Peyer's patch (tissue), 4 donors: ENCODE measurements around the gene BCL2L12. TPM values are rescaled to one million over a fixed set of nuclear protein-coding genes. Genes with fewer than 3 reads are reported as not detected.
"Not testable (repeated sequence)": the region's sequence is repeated elsewhere in the genome, so short reads cannot be mapped to it uniquely, and the experiment has no call there.

Source experiments
- DNase-seq, 3 donors: peaks; one replicate each; pipeline ENCODE4 v3.0.0-alpha.2; 2017 to 2019
- H3K27ac ChIP-seq, 4 donors: fragments of 200-600 bp; sonication (generic); one replicate each; pipeline ENCODE4 v1.5.1; 2016 to 2019
- H3K27me3 ChIP-seq, 2 donors: fragments of 200-600 bp; sonication (generic); one replicate each; pipeline ENCODE4 v1.5.1; 2019
- H3K36me3 ChIP-seq, 3 donors: fragments of 200-600 bp; sonication (generic); one replicate each; pipeline ENCODE4 v1.5.1; 2016 to 2019
- H3K4me1 ChIP-seq, 4 donors: fragments of 200-600 bp; sonication (generic); one replicate each; pipeline ENCODE4 v1.5.1; 2016 to 2019
- H3K4me3 ChIP-seq, 4 donors: fragments of 200-600 bp; sonication (generic); 1 replicate in 3 of 4; 2 replicates in 1 of 4; pipeline ENCODE4 v1.5.1; 2016 to 2019; ENCODE audit warnings: mild to moderate bottlenecking in 1 of 4
- H3K9me3 ChIP-seq, 4 donors: fragments of 200-600 bp; sonication (generic); one replicate each; pipeline ENCODE4 v1.5.1; 2016 to 2019; ENCODE audit warnings: mild to moderate bottlenecking in 1 of 4
- POLR2A ChIP-seq, 2 donors: fragments of 450-650 bp; IDR thresholded peaks; one replicate each; pipeline ENCODE4 v1.5.1; 2017; ENCODE audit warnings: antibody characterized with exemption in 2 of 2, mild to moderate bottlenecking in 2 of 2, moderate library complexity in 2 of 2
- total RNA-seq, 4 donors: library from RNA; depleted of rRNA; stranded (reverse); fragments of >200 nt; gene quantifications; one replicate each; pipeline ENCODE4 v1.1.0, GENCODE V29; 2016
- TF ChIP-seq, protein P1 (sequence below), 6 experiments: fragments of 450-650 bp in 4 of 6; fragments of 200-600 bp in 2 of 6; sonication (generic) in 1 of 6; IDR thresholded peaks; one replicate each; pipeline ENCODE4 v1.5.1; 2017 to 2019; ENCODE audit warnings: antibody characterized with exemption in 6 of 6, mild to moderate bottlenecking in 3 of 6, moderate library complexity in 1 of 6

BCL2L12 gene
- total RNA-seq, 4 donors from 2014 or later, result 5.3 to 28.9 (median 12.2) TPM

DNA sequence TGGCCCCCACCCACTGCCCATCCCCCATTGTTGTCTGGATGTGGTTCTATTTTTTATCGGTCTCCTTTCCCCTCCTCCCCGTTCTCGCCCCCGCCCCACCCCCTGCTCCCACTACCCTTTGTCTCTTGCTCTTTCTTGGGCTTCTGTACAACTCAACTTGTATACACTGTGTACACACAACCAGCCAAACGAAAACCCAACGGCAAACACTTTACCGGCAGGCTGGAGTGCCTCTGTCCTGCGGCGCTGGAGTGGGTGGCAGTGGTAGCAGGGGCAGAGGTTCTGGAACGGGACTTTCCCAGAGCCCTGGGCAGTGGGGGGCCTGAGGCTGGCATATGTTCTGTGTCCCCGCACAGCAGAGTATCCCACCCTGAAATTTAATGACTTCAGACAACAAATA lies 39.5 kb upstream of the BCL2L12 start:
- Histone ChIP-seq H3K4me3 (no peak overlapping the region), H3K27me3 (no peaks in the 10 kb centered on the region), H3K4me1 (peaks cover 0 to 6% (median 0%) of the 10 kb centered on the region in 4 donors), H3K27ac (no peak overlapping the region), H3K9me3 (no peaks in the 10 kb centered on the region), H3K36me3 (peaks cover 0 to 33% (median 0%) of the 10 kb centered on the region in 3 donors)
- no peak for DNase-seq
- TF ChIP-seq, protein P1, sequence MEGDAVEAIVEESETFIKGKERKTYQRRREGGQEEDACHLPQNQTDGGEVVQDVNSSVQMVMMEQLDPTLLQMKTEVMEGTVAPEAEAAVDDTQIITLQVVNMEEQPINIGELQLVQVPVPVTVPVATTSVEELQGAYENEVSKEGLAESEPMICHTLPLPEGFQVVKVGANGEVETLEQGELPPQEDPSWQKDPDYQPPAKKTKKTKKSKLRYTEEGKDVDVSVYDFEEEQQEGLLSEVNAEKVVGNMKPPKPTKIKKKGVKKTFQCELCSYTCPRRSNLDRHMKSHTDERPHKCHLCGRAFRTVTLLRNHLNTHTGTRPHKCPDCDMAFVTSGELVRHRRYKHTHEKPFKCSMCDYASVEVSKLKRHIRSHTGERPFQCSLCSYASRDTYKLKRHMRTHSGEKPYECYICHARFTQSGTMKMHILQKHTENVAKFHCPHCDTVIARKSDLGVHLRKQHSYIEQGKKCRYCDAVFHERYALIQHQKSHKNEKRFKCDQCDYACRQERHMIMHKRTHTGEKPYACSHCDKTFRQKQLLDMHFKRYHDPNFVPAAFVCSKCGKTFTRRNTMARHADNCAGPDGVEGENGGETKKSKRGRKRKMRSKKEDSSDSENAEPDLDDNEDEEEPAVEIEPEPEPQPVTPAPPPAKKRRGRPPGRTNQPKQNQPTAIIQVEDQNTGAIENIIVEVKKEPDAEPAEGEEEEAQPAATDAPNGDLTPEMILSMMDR (IDR thresholded peaks at IDR 0.05), result no peak
- no peak for TF ChIP-seq POLR2A (IDR thresholded peaks at IDR 0.05)

- Histone ChIP-seq H3K9me3 (no peaks in the 10 kb centered on the region), H3K36me3 (peaks cover 0 to 19% (median 0%) of the 10 kb centered on the region in 3 donors), H3K4me3 (no peak overlapping the region), H3K4me1 (peaks cover 0 to 6% (median 0%) of the 10 kb centered on the region in 4 donors), H3K27me3 (no peaks in the 10 kb centered on the region), H3K27ac (no peak overlapping the region)
- no peak for DNase-seq
- no peak for TF ChIP-seq POLR2A (IDR thresholded peaks at IDR 0.05)
- TF ChIP-seq, protein P1 (IDR thresholded peaks at IDR 0.05), result no peak
These were observed 36.1 kb upstream of the BCL2L12 start for GRCh38 chr19:49629659-49630058.

DNA sequence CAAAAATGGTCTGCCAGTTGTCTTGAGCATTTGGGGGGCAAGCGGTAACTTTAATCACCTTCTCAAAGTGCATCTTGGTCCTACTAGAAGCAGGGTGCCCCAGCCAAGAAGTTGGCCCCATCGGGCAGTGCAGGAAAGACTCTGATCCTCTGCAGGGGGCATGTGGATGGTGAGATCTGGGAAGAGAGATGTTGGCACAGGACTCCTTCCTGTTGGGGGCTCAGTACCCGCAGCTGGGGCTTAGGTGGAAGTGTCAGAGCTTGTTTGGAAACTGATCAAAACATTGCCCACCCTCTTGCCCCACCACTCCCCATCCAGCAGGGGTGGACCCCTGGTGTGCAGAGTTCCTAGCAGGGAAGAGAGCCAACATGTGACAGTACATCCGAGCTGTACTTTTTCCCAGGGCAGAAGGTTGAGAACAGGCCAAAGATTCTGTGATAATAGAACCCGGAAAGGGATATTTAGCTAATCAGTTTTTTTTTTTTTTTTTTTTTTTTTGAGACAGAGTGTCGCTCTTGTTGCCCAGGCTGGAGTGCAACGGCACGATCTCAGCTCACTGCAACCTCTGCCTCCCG lies 34.6 kb upstream of the BCL2L12 start:
- Histone ChIP-seq H3K9me3 (no peaks in the 10 kb centered on the region), H3K36me3 (peaks cover 0 to 7% (median 0%) of the 10 kb centered on the region in 3 donors), H3K4me3 (no peak overlapping the region), H3K27me3 (no peaks in the 10 kb centered on the region), H3K27ac (no peak overlapping the region), H3K4me1 (peaks cover 0 to 6% (median 0%) of the 10 kb centered on the region in 4 donors)
- TF ChIP-seq, protein P1 (IDR thresholded peaks at IDR 0.05), result no peak
- no peak for TF ChIP-seq POLR2A (IDR thresholded peaks at IDR 0.05)
- no peak for DNase-seq

DNA sequence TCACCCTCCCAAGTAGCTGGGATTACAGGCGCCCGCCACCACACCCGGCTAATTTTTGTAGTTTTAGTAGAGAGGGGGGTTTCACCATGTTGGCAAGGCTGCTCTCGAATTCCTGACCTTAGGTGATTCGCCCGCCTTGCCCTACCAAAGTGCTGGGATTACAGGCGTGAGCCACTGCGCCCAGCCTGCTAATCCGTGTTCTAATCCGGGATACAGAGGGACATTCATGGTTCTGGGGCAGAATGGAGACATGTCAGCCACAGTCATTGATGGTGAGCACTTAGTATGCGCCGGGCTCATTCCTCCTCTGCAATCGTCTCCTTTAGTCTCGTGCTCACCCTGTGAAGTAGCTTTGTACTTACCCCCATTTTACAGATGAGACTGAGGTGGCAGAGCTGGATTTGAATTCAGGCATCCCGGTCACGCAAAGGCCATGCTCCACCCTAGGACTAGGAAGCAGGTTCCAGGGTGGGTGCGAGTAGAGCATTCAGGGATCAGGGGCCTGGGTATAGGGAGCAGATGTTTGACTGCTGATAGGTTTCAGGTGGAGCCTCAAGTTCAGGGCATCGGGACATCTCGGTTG lies 34.0 kb upstream of the BCL2L12 start:
- peaks cover 0 to under 1% (median 0%) of the 10 kb centered on the region in 3 donors for H3K36me3 ChIP-seq
- TF ChIP-seq, protein P1 (IDR thresholded peaks at IDR 0.05), result no peak
- TF ChIP-seq POLR2A (IDR thresholded peaks at IDR 0.05), result no peak
- no peak for DNase-seq
- no peaks in the 10 kb centered on the region for H3K9me3 ChIP-seq
- H3K27me3 ChIP-seq, result no peaks in the 10 kb centered on the region
- H3K4me1 ChIP-seq, result peaks cover 0 to 6% (median 0%) of the 10 kb centered on the region in 4 donors
- H3K27ac ChIP-seq, result no peak overlapping the region
- H3K4me3 ChIP-seq, result no peak overlapping the region

GRCh38 chr19:49632576-49632975 lies 33.2 kb upstream of the BCL2L12 start:
- H3K4me3 ChIP-seq, result no peak overlapping the region
- H3K27ac ChIP-seq, result no peak overlapping the region
- peaks cover 0 to 6% (median 0%) of the 10 kb centered on the region in 4 donors for H3K4me1 ChIP-seq
- H3K36me3 ChIP-seq, result no peaks in the 10 kb centered on the region
- TF ChIP-seq POLR2A (IDR thresholded peaks at IDR 0.05), result no peak
- TF ChIP-seq, protein P1 (IDR thresholded peaks at IDR 0.05), result no peak
- DNase-seq, result no peak
- no peaks in the 10 kb centered on the region for H3K27me3 ChIP-seq
- H3K9me3 ChIP-seq, result no peaks in the 10 kb centered on the region

GRCh38 chr19:49633273-49633672 lies 32.5 kb upstream of the BCL2L12 start:
- H3K9me3 ChIP-seq, H3K36me3 ChIP-seq, DNase-seq, H3K4me3 ChIP-seq, H3K27me3 ChIP-seq, H3K27ac ChIP-seq: not testable (repeated sequence)
- H3K4me1 ChIP-seq, result peaks cover 0 to 10% (median 0%) of the 10 kb centered on the region in 4 donors
